GM23338 (cell line): ENCODE data around the gene PHC2. TPM values are rescaled to one million over a fixed set of nuclear protein-coding genes. Genes with fewer than 3 reads are reported as not detected.

Experiments
- ATAC-seq: fragments of 200-7000 bp; cut with Tn5 transposase; 3 replicates; pipeline ENCODE4 v1.9.1; 2020
- DNase-seq: peaks from one replicate; pipeline ENCODE4 v3.0.0-alpha.2; 2015; ENCODE audit warnings: low spot score
- H2AFZ ChIP-seq: fragments of 200-600 bp; sonication (generic); 2 replicates; pipeline ENCODE4 v1.8.0; 2016; ENCODE audit warnings: antibody characterized with exemption, mild to moderate bottlenecking, moderate library complexity
- H3F3A ChIP-seq: fragments of 200-600 bp; sonication (generic); replicated peaks from 2 replicates; pipeline ENCODE4 v1.8.0; 2017; ENCODE audit warnings: antibody characterized with exemption, mixed run types, low read depth
- H3K27ac ChIP-seq: fragments of 200-600 bp; sonication (generic); 2 replicates; pipeline ENCODE4 v1.6.1; 2016; ENCODE audit warnings: low read depth
- H3K27me3 ChIP-seq: fragments of 200-600 bp; sonication (generic); 2 replicates; pipeline ENCODE4 v1.8.0; 2016; ENCODE audit warnings: mild to moderate bottlenecking, mixed run types, moderate library complexity; ENCODE audit not compliant: insufficient read depth
- H3K36me3 ChIP-seq: fragments of 200-600 bp; sonication (generic); 2 replicates; pipeline ENCODE4 v1.8.0; 2016; ENCODE audit warnings: mild to moderate bottlenecking; ENCODE audit not compliant: insufficient read depth
- H3K4me1 ChIP-seq: fragments of 200-600 bp; sonication (generic); 2 replicates; pipeline ENCODE4 v1.8.0; 2016; ENCODE audit warnings: mild to moderate bottlenecking, moderate library complexity; ENCODE audit not compliant: insufficient read depth
- H3K4me2 ChIP-seq: fragments of 200-600 bp; sonication (generic); 2 replicates; pipeline ENCODE4 v1.7.1; 2017; ENCODE audit warnings: mixed run types
- H3K4me3 ChIP-seq: fragments of 200-600 bp; sonication (generic); 2 replicates; pipeline ENCODE4 v1.6.1; 2016; ENCODE audit warnings: mixed run types
- H3K79me2 ChIP-seq: fragments of 200-600 bp; sonication (generic); replicated peaks from 2 replicates; pipeline ENCODE4 v1.8.0; 2017; ENCODE audit warnings: mild to moderate bottlenecking; ENCODE audit not compliant: insufficient read depth
- H3K9me2 ChIP-seq: fragments of 200-600 bp; sonication (generic); 2 replicates; pipeline ENCODE4 v1.8.0; 2017; ENCODE audit not compliant: insufficient read depth
- H4K20me1 ChIP-seq: fragments of 200-600 bp; sonication (generic); replicated peaks from 2 replicates; pipeline ENCODE4 v1.8.0; 2017; ENCODE audit warnings: mild to moderate bottlenecking; ENCODE audit not compliant: insufficient read depth
- H3K27ac Mint-ChIP-seq: 2 replicates; pipeline ENCODE4 v1.8.0; 2020; ENCODE audit warnings: inconsistent platforms, mild to moderate bottlenecking, moderate library complexity, mixed read lengths
- H3K27me3 Mint-ChIP-seq: 3 replicates; pipeline ENCODE4 v1.8.0; 2022; ENCODE audit warnings: low read depth, mild to moderate bottlenecking, moderate library complexity, mixed read lengths, inconsistent platforms; ENCODE audit not compliant: insufficient read depth, poor library complexity
- H3K36me3 Mint-ChIP-seq: 3 replicates; pipeline ENCODE4 v1.8.0; 2021; ENCODE audit warnings: low read depth, mild to moderate bottlenecking, inconsistent platforms, moderate library complexity, mixed read lengths
- H3K4me1 Mint-ChIP-seq: 3 replicates; pipeline ENCODE4 v1.8.0; 2020; ENCODE audit warnings: mild to moderate bottlenecking, inconsistent platforms, mixed read lengths
- H3K4me3 Mint-ChIP-seq: 3 replicates; pipeline ENCODE4 v1.8.0; 2021; ENCODE audit warnings: moderate library complexity, mild to moderate bottlenecking, inconsistent platforms, mixed read lengths
- H3K9me3 Mint-ChIP-seq: 3 replicates; pipeline ENCODE4 v1.8.0; 2020; ENCODE audit warnings: moderate library complexity, mild to moderate bottlenecking, inconsistent platforms, mixed read lengths
- CREB1 ChIP-seq: fragments of 250-450 bp; sonication (Bioruptor Pico); IDR thresholded peaks from 2 replicates; pipeline ENCODE4 v1.5.0; 2020; ENCODE audit warnings: low read depth, mild to moderate bottlenecking, moderate library complexity
- CTCF ChIP-seq, 2 experiments: fragments of 200-600 bp in 1 of 2; sonication (generic) in 1 of 2; conservative IDR thresholded peaks; 2 replicates each; pipeline versions ENCODE4 v1.5.1 to v1.6.1; 2016 to 2017; ENCODE audit warnings: antibody characterized with exemption in 2 of 2, low read depth in 2 of 2, mild to moderate bottlenecking in 2 of 2, moderate library complexity in 1 of 2
- ETS1 ChIP-seq: IDR thresholded peaks from 2 replicates; pipeline ENCODE4 v1.6.1; 2016; ENCODE audit warnings: antibody characterized with exemption
- EZH2 ChIP-seq: fragments of 200-600 bp; sonication (generic); IDR thresholded peaks from one replicate; pipeline ENCODE4 v1.8.0; 2017; ENCODE audit warnings: antibody characterized with exemption, mild to moderate bottlenecking, low read depth; ENCODE audit not compliant: unreplicated experiment
- EZH2phosphoT487 ChIP-seq: fragments of 200-600 bp; sonication (generic); IDR thresholded peaks from one replicate; pipeline ENCODE4 v1.8.1; 2018; ENCODE audit warnings: antibody characterized with exemption; ENCODE audit not compliant: unreplicated experiment
- JUNB ChIP-seq: IDR thresholded peaks from one replicate; pipeline ENCODE4 v1.6.1; 2016; ENCODE audit warnings: antibody characterized with exemption; ENCODE audit not compliant: unreplicated experiment
- NANOG ChIP-seq: IDR thresholded peaks from 2 replicates; pipeline ENCODE4 v1.6.1; 2016; ENCODE audit warnings: antibody characterized with exemption, borderline replicate concordance
- POLR2AphosphoS5 ChIP-seq: IDR thresholded peaks from 2 replicates; pipeline ENCODE4 v1.6.1; 2016; ENCODE audit warnings: antibody characterized with exemption, low read depth
- REST ChIP-seq: IDR thresholded peaks from one replicate; pipeline ENCODE4 v1.6.1; 2018; ENCODE audit warnings: antibody characterized with exemption; ENCODE audit not compliant: unreplicated experiment
- STAT1 ChIP-seq: IDR thresholded peaks from one replicate; pipeline ENCODE4 v1.6.1; 2016; ENCODE audit warnings: antibody characterized with exemption; ENCODE audit not compliant: unreplicated experiment
- ZNF114 ChIP-seq: fragments of 250-450 bp; sonication (Bioruptor Pico); IDR thresholded peaks from 2 replicates; pipeline ENCODE4 v1.5.0; 2020; ENCODE audit warnings: mild to moderate bottlenecking, moderate library complexity
- ZNF331 ChIP-seq: fragments of 250-450 bp; sonication (Bioruptor Pico); IDR thresholded peaks from 2 replicates; pipeline ENCODE4 v1.5.0; 2020; ENCODE audit warnings: low read depth, mild to moderate bottlenecking, moderate library complexity
- ZNF462 ChIP-seq: fragments of 250-450 bp; sonication (Bioruptor Pico); IDR thresholded peaks from 2 replicates; pipeline ENCODE4 v1.5.0; 2020; ENCODE audit warnings: mild to moderate bottlenecking, moderate library complexity
- polyA plus RNA-seq: library from polyadenylated mRNA; unstranded; fragments of >200 nt; fragmentation: Nextera tagmentation; extraction: Ambion mirVana; gene quantifications from 2 replicates; pipeline ENCODE4 v1.2.1, GENCODE V29; 2016
- total RNA-seq: library from RNA; depleted of rRNA; stranded (reverse); fragments of >200 nt; shearing (Covaris generic); gene quantifications from 2 replicates; pipeline ENCODE4 v1.2.3, GENCODE V29; 2014

PHC2 gene
- total and polyA plus RNA-seq, 2 experiments from 2014 or later = 1.7 to 7.3 TPM

GRCh38 chr1:33329600-33330305, 101.1 kb downstream of the PHC2 start:
- Histone ChIP-seq H3K27ac (no peak overlapping the region), H3K4me1 (no peaks in the 10 kb centered on the region), H3K4me3 (no peak overlapping the region), H3K9me2 (no peaks in the 10 kb centered on the region), H3K27me3 (no peaks in the 10 kb centered on the region), H3K79me2 (no peaks in the 10 kb centered on the region), H4K20me1 (no peaks in the 10 kb centered on the region; the same call in 1 of the 2 replicates), H3K4me2 (no peak overlapping the region), H2AFZ (no peak overlapping the region), H3K36me3 (no peaks in the 10 kb centered on the region), H3F3A (no peaks in the 10 kb centered on the region)
- H3K27ac Mint-ChIP-seq = no peak overlapping the region
- peaks cover 10% of the 10 kb centered on the region; the same call in 2 of the 3 replicates for H3K36me3 Mint-ChIP-seq
- ATAC-seq = no peak
- H3K27me3 Mint-ChIP-seq = peaks cover 11% of the 10 kb centered on the region
- DNase-seq = no peak
- peaks cover 14% of the 10 kb centered on the region for H3K4me1 Mint-ChIP-seq
- TF ChIP-seq EZH2 = no peak
- TF ChIP-seq ZNF331 = no peak
- no peak for TF ChIP-seq STAT1
- no peak for TF ChIP-seq NANOG
- TF ChIP-seq JUNB = no peak
- no peak for TF ChIP-seq ZNF462 (CRISPR knock-in tag)
- TF ChIP-seq ZNF114 (CRISPR knock-in tag) = no peak
- TF ChIP-seq POLR2AphosphoS5 = no peak
- TF ChIP-seq CTCF (conservative IDR thresholded peaks at IDR 0.05; ENCODE audit: low read depth in 2 of 2) = no peak
- no peak for TF ChIP-seq CREB1 (CRISPR knock-in tag)
- TF ChIP-seq REST = no peak
- no peak for TF ChIP-seq ETS1
- TF ChIP-seq EZH2phosphoT487 = no peak
- H3K9me3 Mint-ChIP-seq = no peaks in the 10 kb centered on the region
- no peak overlapping the region; the same call in 2 of the 3 replicates for H3K4me3 Mint-ChIP-seq
